ENCODE measurements around the gene DNAJA1.
A peak's percentile ranks its signal among the peaks of the same experiment; 100 is the strongest.

GRCh38 chr9:33076046-33077004, 51.3 kb downstream of the DNAJA1 start, which contains the start of gene SMU1:
- TF ChIP-seq CTCF (IDR thresholded peaks at IDR 0.05) = no peak
- TF ChIP-seq POLR2A (IDR thresholded peaks at IDR 0.05) = peak in 1 of 2 donors; percentile 88
